ENCODE results near the gene OCA2.

OCA2 gene

DNA sequence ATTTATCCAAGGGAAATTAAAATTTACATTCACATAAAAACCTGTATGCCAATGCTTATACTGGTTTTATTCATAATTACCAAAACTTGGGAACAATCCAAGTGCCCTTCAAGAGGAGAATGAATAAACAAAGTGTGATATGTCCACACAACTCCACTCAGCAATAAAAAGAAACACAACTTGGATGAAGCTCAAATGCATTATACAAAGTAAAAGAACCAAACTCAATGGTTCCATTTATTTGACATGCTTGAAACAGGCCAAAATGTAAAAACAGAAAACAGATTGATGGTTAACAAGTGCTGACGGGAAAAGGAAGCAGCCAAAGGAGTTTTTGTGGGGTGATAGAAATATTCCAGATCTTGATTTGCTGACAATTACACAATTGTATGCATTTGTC is 23.5 kb downstream of the OCA2 start:
- no peak for DNase-seq

DNA sequence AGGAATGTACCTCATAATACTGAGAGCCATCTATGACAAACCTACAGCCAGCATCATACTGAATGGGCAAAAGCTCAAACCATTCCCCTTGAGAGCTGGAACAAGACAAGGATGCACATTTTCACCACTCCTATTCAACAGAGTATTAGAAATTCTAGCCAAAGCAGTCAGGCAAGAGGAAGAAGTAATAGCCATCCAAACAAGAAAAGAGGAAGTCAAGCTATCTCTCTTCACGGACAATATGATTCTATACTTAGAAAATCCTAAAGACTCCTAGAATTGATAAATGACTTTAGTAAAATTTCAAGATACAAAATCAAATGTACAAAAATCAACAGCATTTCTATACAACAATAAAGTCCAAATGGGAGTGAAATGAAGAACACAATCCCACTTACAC is 30.2 kb downstream of the OCA2 start:
- no peak for DNase-seq

DNA sequence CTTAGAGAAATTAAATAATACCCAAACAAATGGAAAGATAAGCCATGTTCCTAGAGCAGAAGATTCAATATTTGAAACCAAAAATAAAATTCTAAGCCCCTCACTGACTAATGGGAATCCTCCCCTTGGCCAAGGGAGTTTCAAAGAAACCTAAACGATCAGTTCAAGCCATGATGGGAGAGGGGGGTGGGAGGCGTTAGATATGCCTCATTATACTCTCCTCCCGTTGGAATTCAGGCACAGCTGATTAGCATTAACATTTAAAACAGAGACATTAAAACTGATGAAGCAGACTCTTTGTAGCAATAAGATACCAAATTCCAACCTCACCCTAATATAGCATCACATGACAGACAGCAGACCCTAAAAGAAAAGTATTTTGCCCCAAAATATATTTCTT is 32.9 kb downstream of the OCA2 start:
- DNase-seq: no peak

DNA sequence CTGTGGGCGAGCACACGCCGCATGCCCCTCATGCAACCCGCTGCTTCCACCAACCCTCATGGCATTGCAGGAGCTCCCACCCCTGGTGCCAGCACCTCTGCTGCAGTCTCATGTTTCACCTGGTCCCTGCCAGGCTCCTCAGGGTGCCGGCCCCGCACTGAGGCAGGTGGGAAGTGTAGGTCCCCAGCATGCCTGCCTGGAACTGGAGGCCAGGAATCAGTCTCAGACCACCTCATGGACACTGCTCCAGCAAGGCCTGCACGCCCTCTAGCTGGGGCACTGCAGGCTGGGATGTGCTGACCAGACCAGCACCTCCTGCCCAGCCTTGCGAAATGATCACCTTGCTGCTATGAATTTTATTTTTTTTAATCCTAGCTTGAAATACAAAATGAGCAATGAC is 39.1 kb downstream of the OCA2 start:
- no peak for DNase-seq

DNA sequence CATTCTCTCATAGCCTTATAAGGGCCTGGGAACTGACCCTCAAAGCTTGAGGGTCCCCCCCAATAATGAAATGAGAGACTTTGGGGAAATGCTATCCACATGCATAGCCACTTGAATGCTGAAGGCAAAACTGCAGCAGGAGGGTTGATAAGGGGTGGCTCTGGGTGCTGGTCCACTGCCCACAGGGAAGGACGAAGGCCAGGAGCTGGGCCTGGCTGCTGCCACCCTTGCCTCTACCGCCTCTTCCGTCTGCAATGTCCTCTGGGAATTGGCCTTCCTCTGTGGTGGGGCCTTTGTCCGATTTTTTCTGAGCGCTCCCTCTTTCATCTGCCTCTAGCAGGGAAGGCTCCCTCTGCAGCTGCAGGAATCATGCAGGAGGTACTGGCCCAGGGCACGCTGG is 41.0 kb downstream of the OCA2 start:
- no peak for DNase-seq

DNA sequence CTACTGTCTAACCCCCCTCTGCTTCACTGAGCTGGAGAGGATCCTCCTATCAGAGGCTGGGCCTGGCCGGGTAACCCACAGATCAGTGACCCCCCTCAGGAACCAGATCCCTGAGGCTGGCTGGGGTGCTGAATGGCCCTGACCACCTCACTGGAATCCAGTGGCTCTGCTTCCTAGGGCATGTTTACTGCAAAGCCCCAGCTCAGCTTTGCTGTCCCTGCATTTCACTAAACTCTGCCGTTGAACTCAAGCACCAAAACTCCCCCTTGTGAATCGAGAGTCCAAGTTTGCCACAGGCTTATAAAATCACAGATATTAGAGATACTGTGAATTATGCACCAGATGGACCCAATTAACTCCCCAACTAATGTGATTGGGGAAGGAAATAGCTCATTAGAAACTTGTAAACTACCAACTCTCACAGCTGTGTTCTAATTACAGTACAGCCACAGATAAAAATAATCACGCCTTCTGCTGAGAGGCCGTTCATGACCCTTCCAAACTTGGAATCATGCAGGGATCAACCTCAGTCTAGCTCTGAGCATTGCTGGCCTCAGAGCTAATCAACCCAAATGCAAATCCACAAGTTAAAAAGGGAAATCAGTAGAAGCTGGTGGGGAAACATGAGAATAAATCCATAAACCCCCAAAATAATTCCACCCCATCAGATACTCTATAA is 47.0 kb downstream of the OCA2 start:
- DNase-seq: no peak

DNA sequence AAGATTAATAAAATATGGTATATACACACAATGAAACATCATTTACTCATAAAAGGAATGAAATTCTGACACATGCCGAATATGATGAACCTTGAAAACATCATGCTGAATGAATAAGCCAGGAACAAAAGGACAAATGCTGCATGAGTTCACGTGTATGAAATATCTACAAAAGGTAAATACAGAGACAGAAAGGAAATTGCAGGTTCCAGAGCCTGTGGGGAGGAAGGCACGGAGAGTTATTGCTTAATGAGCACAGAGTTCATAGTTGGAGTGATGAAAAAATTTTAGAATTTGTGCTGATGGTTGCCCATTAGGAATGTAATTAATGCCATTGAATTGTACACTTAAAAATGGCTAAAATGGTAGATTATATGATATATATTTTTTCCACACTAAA is 49.5 kb downstream of the OCA2 start:
- DNase-seq: no peak

DNA sequence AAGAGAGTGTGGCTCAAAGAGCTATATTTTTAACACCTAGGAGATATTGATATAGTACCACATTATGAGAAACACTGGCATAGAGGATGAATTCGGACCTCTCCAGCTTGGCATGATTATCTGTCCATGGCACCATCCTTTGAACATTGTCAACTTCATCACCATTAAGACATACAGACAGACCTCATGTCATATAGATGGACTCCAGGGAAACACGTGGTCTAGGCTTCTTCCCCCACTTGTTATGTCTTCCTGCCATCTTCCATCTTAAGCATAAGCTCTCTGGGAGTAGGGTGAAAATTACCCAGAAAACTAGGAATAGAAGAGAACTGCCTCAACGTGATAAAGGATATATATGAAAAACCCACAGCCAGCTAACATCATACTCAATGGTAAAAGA is 51.8 kb downstream of the OCA2 start:
- DNase-seq: no peak

DNA sequence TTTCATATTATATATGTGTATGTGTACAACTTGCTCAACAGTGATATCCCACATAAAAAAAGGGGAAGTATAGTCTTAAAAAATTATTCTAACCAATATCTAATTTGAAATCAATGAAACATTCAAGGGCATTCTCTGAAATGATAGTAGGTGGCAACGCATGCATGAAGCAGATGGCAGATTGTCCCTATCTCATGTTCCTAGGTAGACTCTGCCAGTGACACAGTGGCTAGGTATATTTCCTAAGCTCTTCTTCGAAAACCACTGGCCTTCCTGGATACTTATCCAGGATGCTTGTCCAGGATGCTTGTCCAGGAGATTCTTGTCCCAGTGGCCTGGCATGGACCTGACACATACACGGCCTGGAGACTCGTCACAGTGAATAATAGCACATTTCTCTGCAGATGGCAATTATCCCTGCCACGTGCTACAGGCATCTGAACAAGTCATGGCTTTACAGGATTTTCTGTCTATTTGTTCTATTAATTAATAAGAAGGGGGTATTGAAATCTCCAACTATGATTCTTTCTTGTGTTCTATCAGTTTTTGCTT is 54.9 kb downstream of the OCA2 start:
- no peak for DNase-seq

DNA sequence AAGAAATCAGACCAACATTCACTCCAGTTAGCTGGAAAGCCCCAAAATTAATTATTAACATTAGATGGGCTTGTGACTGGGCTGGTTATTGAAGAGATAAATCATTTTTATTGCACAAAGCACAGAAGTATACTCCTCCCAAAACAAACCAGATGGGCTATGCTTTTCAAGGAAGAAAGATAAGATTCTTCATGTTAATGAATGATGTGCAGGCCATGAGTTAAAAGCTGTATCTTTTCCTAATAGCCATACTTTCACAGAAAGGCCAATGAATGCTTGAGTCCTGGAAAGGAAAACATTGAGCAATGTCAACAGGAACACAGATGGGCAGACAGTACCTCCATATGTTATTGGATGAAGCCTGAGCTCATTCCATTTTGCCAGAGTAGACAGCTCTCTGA is 55.4 kb downstream of the OCA2 start:
- no peak for DNase-seq

DNA sequence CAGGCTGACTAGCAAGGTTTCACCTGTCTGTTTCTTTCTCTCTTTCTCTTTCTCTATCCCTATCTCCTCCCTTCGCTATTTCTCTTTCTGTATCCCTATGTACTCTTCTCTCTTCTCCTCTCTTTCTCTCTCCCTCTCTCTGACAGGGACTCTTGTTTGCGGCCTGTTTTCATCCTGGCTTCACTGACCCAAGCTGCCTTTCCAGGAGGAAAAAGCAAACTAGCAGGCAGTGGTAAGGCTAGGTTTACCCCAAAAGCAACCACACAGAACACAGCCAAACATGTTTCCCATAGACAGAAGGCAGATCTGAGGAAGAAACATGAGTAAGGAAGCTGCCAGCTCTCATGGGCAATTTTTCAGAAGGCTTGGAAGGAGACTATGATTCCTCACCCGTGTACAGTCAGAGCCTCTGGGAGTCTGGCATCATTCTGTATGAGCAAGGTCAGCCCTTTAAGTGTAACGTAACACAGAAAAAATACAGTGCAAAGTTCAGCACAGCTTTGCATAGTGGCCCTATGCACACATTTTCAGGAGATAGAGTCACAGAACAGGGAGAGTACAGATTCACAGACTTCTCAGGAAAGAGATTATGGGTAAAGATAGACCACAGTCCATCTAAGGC is 61.0 kb downstream of the OCA2 start:
- DNase-seq: no peak

DNA sequence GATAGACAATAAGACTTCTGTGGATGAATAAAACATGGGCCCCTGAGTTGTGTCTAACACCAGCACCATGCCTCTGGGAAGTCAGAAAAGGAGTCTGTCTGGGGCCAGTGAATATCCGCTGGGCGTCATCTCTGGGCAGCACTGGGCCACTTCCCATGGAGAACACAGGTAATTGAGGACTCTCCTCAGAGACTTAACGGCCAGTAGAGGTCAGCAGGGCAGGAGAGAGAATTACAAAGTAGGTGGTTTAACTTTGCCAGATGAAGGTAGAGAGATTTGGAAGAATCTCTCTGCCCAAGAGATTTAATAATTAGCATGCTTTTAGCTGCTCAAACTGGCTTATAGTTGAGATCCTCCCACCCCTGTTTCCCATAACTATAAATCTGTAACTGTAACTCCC is 65.7 kb downstream of the OCA2 start:
- DNase-seq: no peak

DNA sequence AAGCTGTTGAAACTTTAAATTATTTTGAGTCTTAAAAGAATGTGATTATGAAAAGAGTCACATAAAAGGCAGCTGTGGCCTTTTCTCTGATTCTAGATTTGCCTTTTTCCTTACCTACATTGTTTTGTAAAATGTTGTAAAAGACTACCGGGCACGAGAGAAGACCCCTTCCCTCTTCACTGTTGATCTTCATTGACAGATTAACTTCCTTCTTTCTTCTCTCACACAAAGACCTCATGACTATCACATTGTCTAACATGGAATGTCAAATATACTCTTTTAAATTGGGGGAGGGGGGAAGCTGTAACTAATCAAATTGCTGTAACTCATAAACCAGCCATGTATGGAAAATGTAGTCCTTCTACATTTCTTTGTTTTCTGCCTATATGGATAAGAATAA is 68.3 kb downstream of the OCA2 start:
- no peak for DNase-seq

DNA sequence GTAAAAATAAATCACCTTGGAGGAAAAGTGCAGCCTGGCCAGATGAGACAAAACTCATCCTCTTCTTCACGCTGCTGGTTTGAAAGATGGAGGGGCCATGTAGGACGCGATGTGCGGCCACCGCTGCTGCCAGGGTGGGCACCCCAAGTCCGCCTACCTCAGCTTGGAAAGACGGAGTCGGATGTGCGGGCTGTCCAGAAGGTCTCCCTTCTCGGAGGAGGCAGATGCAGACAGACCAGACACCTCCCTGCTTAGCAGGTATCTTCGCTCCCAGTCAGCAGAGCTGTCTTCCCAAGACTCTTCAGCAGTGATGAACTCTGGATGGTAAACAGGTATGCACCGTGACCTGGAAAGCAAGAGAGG is 71.4 kb downstream of the OCA2 start:
- DNase-seq: no peak

DNA sequence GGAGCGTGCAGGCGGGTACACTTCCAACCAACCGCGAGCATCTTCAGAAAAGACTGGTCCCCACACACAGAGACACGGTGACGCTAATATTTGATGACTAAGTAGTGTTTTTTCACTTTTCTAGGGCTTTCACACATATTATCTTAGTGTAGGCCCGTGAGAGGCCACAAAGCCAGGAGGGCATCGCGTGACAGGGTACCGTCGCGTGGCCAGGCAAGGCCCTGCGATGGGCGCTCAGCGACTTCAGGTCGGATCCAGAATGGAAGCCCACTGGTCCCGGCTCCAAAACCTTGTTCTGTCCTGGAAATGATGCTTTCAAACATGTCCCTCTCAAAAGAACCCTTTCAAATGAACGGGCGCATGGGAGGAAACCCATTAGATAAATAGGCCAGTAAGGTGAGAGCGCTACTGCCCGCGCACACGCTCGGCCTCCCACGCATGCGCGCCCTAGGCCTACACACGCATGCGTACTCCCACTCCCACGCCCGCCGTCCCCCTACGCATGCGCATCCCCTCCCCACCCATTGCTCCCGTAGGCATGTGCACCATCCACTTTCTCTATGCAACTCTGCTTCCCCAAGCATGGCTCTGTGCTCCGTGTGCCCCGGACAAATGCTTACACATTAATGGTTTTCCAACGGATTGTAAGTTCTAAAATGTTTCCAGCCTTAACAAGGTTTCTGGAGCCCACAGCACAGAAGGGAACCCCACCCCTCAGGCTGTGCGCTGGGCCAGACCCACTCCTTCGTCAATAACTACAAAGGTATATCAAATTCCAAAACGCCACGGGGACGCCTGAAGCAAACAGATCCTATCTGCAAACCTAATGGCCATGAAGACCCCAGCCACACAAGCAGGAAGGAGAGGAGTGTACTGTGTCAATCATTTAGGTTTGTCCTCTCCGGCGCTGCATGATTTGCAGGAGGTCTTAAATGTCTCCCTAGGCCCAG is 72.1 kb downstream of the OCA2 start:
- DNase-seq: no peak

DNA sequence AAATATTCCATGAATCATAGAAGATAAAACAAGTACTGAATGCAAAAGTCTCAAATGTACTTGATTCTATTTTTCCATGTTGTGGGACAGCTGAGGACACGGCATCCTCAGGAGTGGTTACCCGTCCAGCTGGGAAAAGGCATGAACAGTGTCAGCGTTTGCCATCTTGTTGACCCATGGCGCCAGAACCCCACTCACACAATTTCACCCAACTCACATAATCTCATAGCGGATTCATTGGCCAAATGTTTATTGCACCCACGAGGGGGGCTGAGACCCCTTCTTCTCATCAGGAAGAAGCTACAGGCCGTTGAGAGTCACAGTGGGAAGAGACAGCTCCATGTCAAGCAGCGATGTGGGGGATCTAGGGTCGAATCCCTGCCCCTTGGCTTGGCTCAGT is 72.9 kb downstream of the OCA2 start:
- no peak for DNase-seq

DNA sequence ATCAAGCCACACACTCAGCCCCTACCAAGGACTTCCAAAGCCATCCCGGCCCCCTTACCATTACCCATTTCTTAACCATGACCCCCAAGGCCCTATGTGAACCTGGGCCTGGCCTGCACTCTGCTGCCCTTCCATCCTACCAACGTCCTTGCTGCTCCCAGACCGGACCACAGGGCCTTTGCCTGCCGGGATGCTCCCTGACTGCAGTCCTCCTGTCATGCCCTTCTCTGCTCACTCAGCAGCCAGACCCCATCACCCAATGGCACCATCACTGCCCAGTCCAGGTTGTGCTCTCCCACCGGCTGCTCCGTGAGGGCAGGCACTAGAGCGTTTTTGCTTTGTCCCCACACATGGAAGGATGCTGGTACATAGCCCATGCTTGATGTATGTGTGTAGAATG is 73.7 kb downstream of the OCA2 start:
- DNase-seq: no peak

DNA sequence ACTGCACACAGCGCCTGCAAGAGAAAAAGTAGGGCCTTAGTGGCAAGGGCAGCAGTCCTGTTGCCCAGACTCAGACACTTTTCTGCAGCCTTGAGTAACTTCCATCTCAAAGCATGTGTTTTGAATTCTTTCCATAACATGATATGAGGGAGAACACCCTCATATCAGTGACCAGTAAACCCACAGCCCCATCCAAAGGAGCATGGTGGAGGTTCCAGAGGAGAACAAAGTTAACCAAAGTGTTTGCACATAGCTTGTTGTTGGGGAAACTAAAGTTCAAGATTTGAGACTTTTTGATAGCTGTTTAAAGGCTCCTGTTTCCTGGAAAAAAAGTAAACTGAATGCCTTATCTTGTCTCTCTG is 74.2 kb downstream of the OCA2 start:
- DNase-seq: no peak

DNA sequence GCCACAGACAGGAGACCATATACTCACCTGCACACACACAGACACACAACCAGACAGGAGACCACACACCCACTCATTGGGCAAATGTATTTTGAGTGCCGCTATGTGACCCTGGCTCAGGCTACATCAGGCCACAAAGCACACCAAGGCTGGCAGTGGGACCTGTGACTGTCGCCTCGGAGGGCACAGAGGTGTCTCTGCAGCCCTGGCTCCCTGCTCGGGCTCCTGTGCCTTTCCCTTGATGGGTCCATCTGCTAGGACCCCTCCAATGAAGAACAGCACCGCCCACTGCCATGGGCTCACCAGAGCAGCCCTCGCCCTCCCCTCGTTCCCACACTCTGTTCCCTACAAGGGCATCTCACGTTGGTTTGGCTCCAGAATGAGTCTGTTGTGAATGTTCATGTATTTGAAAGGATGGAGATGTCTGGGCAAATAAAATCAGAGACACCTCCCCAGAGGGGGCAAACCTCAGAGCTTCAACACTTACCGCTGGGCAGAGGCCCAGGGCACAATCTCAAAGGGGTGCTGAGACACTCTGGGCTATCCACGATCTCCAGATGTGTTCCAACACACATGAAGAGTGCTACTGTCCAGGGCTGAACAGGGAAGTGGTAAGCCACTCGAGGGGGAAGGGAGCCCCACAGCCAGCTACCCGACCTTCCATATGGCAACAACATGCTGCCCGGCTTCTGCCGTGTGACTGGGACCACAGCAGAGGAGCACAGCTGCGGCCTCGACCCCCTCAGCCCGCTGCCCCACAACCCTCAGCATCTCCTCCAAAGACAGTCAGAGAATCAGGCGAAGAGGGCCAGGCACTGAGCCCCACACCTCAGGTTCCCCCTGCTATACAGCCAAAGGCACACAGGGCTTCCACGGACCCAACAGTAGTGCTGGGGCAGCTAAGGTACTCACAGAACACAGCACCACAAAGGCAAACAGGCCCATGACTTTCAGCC is 74.9 kb downstream of the OCA2 start:
- no peak for DNase-seq

DNA sequence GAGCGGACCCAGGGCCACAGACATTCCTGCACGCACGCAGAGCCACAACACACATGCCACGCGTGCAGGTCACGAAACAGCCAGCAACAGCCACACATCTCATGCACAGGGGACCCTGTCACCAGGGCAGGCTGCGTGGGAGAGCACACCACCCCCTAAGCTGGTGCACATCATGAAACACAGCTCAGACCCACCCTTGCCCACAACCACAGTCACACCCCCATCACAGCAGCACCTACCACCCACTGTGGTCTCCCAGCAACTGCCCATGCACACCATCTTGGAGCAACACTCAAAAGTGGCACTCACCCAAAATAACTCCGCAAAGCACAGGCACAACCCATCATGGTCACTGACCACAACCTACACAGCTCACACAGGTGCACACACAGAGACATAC is 75.7 kb downstream of the OCA2 start:
- no peak for DNase-seq

DNA sequence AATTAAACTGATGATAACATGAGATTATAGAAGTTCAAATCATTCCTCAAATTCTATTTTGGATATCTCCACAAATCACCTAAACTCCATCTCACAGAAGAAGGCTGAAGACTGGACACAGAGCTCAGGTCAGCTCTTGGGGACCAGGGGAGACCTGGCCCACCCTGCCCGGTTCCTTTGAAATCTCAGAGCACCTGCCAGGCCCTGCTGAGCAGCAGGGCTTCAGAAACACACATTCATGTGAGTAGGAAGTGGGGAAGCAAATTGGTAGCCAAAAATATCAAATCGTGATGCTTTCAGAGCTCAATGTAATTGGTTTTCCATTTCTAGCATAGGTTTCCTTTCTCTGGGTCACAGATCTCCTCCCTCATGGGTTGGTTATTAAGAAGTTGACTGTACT is 76.2 kb downstream of the OCA2 start:
- no peak for DNase-seq

DNA sequence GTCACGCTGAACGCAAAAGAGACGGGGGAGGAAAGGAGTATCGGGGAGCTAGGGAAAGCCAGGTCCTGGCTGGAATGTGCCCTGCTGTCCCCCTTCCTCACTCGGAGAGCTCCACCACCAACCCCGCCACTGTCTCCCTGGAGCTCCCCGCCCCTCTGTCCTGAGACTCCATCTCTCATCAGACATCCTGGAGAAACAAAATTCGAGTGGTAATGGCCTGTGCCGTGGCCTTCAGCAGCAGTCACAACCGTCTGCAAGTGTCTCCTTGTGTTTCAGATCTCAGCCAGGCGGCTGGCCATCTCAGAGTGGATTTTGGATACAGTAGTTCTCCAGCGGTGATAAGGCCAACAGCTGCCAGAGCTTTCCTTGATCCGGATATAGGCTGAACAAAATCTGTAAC is 76.9 kb downstream of the OCA2 start:
- no peak for DNase-seq
